OCI-LY3 (cell line): ENCODE measurements around the gene MID2.

ENCODE experiments used
- CTCF ChIP-seq: fragments of 200-600, 300-600 bp; sonication (generic); IDR thresholded peaks from 2 replicates; pipeline ENCODE4 v1.5.1; 2014; ENCODE audit warnings: antibody characterized with exemption, low read length, low read depth
- EZH2phosphoT487 ChIP-seq: fragments of 200-600 bp; shearing (Covaris generic); IDR thresholded peaks from 2 replicates; pipeline ENCODE4 v1.6.1; 2018; ENCODE audit warnings: antibody characterized with exemption, mixed run types, low read depth

GRCh38 chrX:107970073-107970472 is 144.4 kb downstream of the MID2 start:
- TF ChIP-seq EZH2phosphoT487 (no peak), CTCF (no peak)
